ENCODE results near the gene HSFX3.
"Not testable (repeated sequence)": the region's sequence is repeated elsewhere in the genome, so short reads cannot be mapped to it uniquely, and the experiment has no call there.

HSFX3 gene

DNA sequence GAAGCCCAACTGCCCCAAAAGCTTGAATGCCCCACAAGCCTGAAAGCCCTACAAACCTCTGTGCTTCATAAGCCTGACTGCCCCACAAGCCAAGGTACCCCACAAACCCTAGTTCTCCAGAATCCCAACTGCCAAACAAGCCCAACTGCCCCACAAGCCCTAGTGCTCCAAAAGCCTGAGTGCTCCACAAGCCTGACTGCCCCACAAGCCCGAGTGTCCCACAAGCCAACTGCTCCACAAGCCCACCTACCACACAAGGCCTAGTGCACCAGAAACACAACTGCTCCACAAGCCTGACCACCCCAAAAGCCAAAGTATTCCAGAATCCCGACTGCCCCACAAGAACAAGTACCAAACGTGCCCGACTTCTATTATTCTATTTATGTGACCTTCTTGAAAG, 13.6 kb upstream of the HSFX3 start:
- no peaks in the 10 kb centered on the region for H3F3A ChIP-seq (ENCODE audit: insufficient read depth, low read length)
- H3K4me3 ChIP-seq (ENCODE audit: low read length) = no peak overlapping the region
- H3K9ac ChIP-seq (ENCODE audit: low read length) = no peak overlapping the region
- H3K36me3 ChIP-seq (replicated peaks; ENCODE audit: insufficient read depth, low read length) = no peaks in the 10 kb centered on the region
- no peak overlapping the region for H3K27ac ChIP-seq (ENCODE audit: low read length)
- H3K9me2 ChIP-seq (replicated peaks; ENCODE audit: insufficient read depth, low read length) = no peaks in the 10 kb centered on the region
- no peaks in the 10 kb centered on the region for H3K27me3 ChIP-seq (replicated peaks; ENCODE audit: insufficient read depth, low read length)
- H3K4me2 ChIP-seq (ENCODE audit: low read depth, low read length) = no peak overlapping the region
- TF ChIP-seq, protein P1, sequence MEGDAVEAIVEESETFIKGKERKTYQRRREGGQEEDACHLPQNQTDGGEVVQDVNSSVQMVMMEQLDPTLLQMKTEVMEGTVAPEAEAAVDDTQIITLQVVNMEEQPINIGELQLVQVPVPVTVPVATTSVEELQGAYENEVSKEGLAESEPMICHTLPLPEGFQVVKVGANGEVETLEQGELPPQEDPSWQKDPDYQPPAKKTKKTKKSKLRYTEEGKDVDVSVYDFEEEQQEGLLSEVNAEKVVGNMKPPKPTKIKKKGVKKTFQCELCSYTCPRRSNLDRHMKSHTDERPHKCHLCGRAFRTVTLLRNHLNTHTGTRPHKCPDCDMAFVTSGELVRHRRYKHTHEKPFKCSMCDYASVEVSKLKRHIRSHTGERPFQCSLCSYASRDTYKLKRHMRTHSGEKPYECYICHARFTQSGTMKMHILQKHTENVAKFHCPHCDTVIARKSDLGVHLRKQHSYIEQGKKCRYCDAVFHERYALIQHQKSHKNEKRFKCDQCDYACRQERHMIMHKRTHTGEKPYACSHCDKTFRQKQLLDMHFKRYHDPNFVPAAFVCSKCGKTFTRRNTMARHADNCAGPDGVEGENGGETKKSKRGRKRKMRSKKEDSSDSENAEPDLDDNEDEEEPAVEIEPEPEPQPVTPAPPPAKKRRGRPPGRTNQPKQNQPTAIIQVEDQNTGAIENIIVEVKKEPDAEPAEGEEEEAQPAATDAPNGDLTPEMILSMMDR (IDR thresholded peaks at IDR 0.05; ENCODE audit: low read length) = no peak
- H3K9me3 ChIP-seq (replicated peaks; ENCODE audit: insufficient read depth, low read length) = no peaks in the 10 kb centered on the region
- no peaks in the 10 kb centered on the region for H3K4me1 ChIP-seq (ENCODE audit: low read length)
- DNase-seq = no peak
- H2AFZ ChIP-seq (ENCODE audit: low read length) = no peak overlapping the region
- no peaks in the 10 kb centered on the region for H4K20me1 ChIP-seq (ENCODE audit: insufficient read depth, low read length)
- no peaks in the 10 kb centered on the region for H3K79me2 ChIP-seq (ENCODE audit: low read length)

DNA sequence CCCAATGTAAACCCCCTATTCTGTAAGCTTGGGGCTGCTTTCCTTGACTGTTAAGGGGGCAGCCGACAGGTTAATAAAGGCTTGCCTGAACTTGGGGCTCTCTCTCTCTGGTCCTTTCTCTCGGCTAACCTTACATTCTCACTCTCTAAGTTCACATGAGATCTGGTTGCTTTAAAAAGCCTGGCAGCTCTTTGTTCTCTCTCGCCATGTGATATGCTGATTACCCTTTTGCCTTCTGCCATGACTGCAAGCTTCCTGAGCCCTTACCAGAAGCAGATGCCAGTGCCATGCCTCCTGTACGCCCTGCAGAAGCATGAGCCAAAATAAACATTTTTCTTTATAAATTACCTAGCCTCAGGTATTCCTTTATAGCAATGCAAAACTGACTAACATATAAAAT, 5.5 kb upstream of the HSFX3 start:
- DNase-seq; H3K36me3 ChIP-seq (replicated peaks; ENCODE audit: insufficient read depth, low read length); H3K27ac ChIP-seq (ENCODE audit: low read length); H3F3A ChIP-seq (ENCODE audit: insufficient read depth, low read length); H3K4me1 ChIP-seq (ENCODE audit: low read length); H3K79me2 ChIP-seq (ENCODE audit: low read length); H2AFZ ChIP-seq (ENCODE audit: low read length); H3K9me3 ChIP-seq (replicated peaks; ENCODE audit: insufficient read depth, low read length); H3K9ac ChIP-seq (ENCODE audit: low read length); H3K27me3 ChIP-seq (replicated peaks; ENCODE audit: insufficient read depth, low read length); H3K4me3 ChIP-seq (ENCODE audit: low read length); H4K20me1 ChIP-seq (ENCODE audit: insufficient read depth, low read length); H3K9me2 ChIP-seq (replicated peaks; ENCODE audit: insufficient read depth, low read length); H3K4me2 ChIP-seq (ENCODE audit: low read depth, low read length): not testable (repeated sequence)

DNA sequence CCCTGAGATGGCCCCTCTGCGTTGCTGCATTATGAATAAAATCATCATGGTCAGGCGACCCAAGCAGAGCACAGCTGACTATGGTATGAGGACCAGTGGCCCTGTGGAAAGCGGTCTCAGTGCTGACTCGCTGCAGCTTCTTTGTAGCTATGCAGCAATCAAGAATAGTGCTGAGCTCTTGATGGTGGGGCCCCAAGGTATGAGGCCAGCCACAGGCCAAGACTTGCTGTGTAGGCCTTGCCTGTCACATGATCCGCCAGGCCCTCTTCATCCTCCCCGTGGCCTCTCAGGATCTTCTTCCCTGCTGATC, 2.2 kb upstream of the HSFX3 start:
- not testable (repeated sequence) for DNase-seq; H3K4me3 ChIP-seq (ENCODE audit: low read length); H3K79me2 ChIP-seq (ENCODE audit: low read length); H3K4me1 ChIP-seq (ENCODE audit: low read length); H2AFZ ChIP-seq (ENCODE audit: low read length); H3K9me2 ChIP-seq (replicated peaks; ENCODE audit: insufficient read depth, low read length); H4K20me1 ChIP-seq (ENCODE audit: insufficient read depth, low read length); H3F3A ChIP-seq (ENCODE audit: insufficient read depth, low read length); H3K9ac ChIP-seq (ENCODE audit: low read length); H3K27me3 ChIP-seq (replicated peaks; ENCODE audit: insufficient read depth, low read length); H3K36me3 ChIP-seq (replicated peaks; ENCODE audit: insufficient read depth, low read length); H3K9me3 ChIP-seq (replicated peaks; ENCODE audit: insufficient read depth, low read length); H3K27ac ChIP-seq (ENCODE audit: low read length); H3K4me2 ChIP-seq (ENCODE audit: low read depth, low read length)

DNA sequence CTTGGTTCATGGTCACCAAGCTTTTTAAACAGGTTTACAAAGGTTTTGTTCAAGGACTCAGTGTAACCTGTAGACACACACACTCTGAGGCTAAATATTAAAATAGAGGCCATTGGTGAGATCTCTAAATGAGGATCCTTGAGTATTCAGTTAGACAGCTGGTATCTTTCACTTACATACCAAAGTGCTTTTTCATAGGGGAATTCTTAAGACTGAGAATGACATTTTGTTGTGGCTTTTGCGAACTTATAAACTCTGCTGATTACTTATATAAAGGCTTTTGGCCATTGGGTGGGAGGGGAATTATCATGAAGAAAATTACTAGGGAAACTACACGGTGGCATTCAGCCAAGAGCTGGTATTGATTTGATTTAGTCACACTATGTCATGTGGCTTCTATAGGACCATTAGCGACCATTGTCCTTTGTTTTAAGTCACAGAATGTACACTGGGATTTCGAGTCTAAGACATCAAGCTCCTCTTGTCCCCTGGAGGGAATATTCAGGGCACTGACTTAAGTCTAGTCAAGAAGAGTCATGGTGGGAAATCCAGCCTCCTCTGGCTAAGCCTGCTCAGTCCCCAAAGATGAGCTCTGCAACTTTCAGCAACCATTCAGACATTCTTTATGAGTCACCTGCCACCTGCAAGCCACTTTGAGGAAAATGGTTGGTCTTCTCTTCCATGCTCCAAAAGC, 1.7 kb upstream of the HSFX3 start:
- not testable (repeated sequence) for H3K9ac ChIP-seq (ENCODE audit: low read length); H3K9me3 ChIP-seq (replicated peaks; ENCODE audit: insufficient read depth, low read length); H4K20me1 ChIP-seq (ENCODE audit: insufficient read depth, low read length); DNase-seq; H3K4me1 ChIP-seq (ENCODE audit: low read length); H3K36me3 ChIP-seq (replicated peaks; ENCODE audit: insufficient read depth, low read length); H3K27me3 ChIP-seq (replicated peaks; ENCODE audit: insufficient read depth, low read length); H3K79me2 ChIP-seq (ENCODE audit: low read length); H3K27ac ChIP-seq (ENCODE audit: low read length); H2AFZ ChIP-seq (ENCODE audit: low read length); H3K4me2 ChIP-seq (ENCODE audit: low read depth, low read length); H3K9me2 ChIP-seq (replicated peaks; ENCODE audit: insufficient read depth, low read length); H3K4me3 ChIP-seq (ENCODE audit: low read length); H3F3A ChIP-seq (ENCODE audit: insufficient read depth, low read length)

DNA sequence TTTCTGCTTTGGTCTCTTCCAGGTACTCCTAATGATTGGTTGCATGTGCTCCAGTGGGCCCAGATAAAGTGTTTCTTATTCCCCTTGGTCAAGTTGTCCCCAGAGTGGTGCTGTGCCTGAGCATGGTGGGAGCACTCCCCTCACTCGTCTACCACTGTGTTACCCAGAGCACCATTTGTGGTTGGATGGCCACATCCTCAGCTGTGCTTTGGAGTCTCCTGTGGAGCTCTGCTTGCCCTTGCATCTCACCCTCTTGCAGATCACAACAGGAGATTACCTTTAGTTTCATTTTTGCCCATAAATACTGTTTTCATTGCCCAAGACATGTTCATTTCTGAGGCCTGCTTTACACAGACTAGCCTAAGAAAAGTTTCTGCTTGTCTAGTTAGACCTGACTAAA, 730 bp upstream of the HSFX3 start:
- H2AFZ ChIP-seq (ENCODE audit: low read length); H3K36me3 ChIP-seq (replicated peaks; ENCODE audit: insufficient read depth, low read length); H3K27me3 ChIP-seq (replicated peaks; ENCODE audit: insufficient read depth, low read length); H4K20me1 ChIP-seq (ENCODE audit: insufficient read depth, low read length); H3K9me2 ChIP-seq (replicated peaks; ENCODE audit: insufficient read depth, low read length); DNase-seq; H3K79me2 ChIP-seq (ENCODE audit: low read length); H3K9ac ChIP-seq (ENCODE audit: low read length); H3K4me1 ChIP-seq (ENCODE audit: low read length); H3K27ac ChIP-seq (ENCODE audit: low read length); H3F3A ChIP-seq (ENCODE audit: insufficient read depth, low read length); H3K4me2 ChIP-seq (ENCODE audit: low read depth, low read length); H3K4me3 ChIP-seq (ENCODE audit: low read length); H3K9me3 ChIP-seq (replicated peaks; ENCODE audit: insufficient read depth, low read length): not testable (repeated sequence)

DNA sequence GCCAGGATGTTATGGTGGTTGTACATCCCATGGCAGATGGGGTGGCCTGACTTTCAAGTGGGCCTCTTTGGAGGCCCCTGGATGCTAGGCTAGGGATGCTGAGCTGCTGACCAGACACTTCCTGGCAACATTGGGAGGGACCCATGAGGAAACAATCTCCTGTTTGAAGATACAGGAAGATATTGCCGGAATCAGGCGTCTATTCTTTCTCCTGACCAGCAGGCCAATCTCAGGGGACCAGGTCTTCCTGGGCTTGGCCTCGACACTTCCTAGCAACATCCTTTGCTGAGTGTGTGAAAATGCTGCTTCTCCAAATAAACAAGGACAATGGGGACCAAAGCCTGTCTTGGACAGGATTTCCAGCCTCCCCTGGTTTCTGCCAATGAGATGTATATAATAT, 1.9 kb downstream of the HSFX3 start:
- H3K27ac ChIP-seq (ENCODE audit: low read length); H3K9me3 ChIP-seq (replicated peaks; ENCODE audit: insufficient read depth, low read length); H3K4me1 ChIP-seq (ENCODE audit: low read length); H3K9ac ChIP-seq (ENCODE audit: low read length); H3K79me2 ChIP-seq (ENCODE audit: low read length); H3K27me3 ChIP-seq (replicated peaks; ENCODE audit: insufficient read depth, low read length); H4K20me1 ChIP-seq (ENCODE audit: insufficient read depth, low read length); DNase-seq; H2AFZ ChIP-seq (ENCODE audit: low read length); H3K9me2 ChIP-seq (replicated peaks; ENCODE audit: insufficient read depth, low read length); H3K36me3 ChIP-seq (replicated peaks; ENCODE audit: insufficient read depth, low read length); H3K4me2 ChIP-seq (ENCODE audit: low read depth, low read length); H3F3A ChIP-seq (ENCODE audit: insufficient read depth, low read length); H3K4me3 ChIP-seq (ENCODE audit: low read length): not testable (repeated sequence)

DNA sequence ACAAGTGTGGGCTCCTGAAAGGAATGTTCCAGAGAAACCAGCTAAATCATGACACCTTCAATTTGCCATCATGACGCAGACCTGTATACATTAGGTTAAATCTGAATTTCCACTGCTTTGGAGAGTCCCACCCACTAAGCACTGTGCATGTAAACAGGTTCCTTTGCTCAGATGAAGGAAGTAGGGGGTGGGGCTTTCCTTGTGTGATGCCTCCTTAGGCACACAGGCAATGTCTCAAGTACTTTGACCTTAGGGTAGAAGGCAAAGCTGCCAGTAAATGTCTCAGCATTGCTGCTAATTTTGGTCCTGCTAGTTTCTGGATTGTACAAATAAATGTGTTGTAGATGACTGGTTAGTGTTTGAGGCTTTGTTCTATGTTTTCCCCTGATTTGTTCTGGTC, 2.8 kb downstream of the HSFX3 start:
- H3F3A ChIP-seq (ENCODE audit: insufficient read depth, low read length); H3K27me3 ChIP-seq (replicated peaks; ENCODE audit: insufficient read depth, low read length); H3K79me2 ChIP-seq (ENCODE audit: low read length); DNase-seq; H3K9ac ChIP-seq (ENCODE audit: low read length); H3K27ac ChIP-seq (ENCODE audit: low read length); H3K9me2 ChIP-seq (replicated peaks; ENCODE audit: insufficient read depth, low read length); H4K20me1 ChIP-seq (ENCODE audit: insufficient read depth, low read length); H3K36me3 ChIP-seq (replicated peaks; ENCODE audit: insufficient read depth, low read length); H3K9me3 ChIP-seq (replicated peaks; ENCODE audit: insufficient read depth, low read length); H3K4me2 ChIP-seq (ENCODE audit: low read depth, low read length); H3K4me3 ChIP-seq (ENCODE audit: low read length); H2AFZ ChIP-seq (ENCODE audit: low read length); H3K4me1 ChIP-seq (ENCODE audit: low read length): not testable (repeated sequence)

All from MM.1S (cell line).